GM18519 (cell line): Measurements from ENCODE around the gene EIF6.

ENCODE experiments used
- ATAC-seq: cut with Tn5 transposase; IDR thresholded peaks from one replicate; pipeline ENCODE4 v1.9.1; 2021; ENCODE audit warnings: mild to moderate bottlenecking, moderate library complexity; ENCODE audit not compliant: unreplicated experiment, low FRiP score

EIF6 gene

DNA sequence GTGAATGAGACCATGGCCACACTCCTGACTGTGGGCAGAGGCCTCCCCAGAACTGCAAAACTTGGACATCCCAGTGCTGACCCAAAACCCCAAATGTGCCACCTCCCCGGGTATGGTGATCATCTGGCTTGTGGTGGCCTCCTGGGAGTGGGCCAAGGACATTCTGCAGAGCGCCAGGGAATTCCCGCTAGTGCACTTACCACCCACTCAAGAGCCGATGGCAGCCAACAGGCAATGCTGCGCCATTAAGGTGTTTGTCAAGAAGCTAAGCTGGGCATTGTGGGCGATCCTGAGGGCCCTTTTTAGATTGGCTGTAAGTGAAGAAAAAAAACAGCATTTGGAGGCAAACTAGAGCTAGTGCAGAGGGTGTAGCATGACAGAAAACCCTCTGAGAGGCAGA, 48.7 kb downstream of the EIF6 start:
- no peak for ATAC-seq

DNA sequence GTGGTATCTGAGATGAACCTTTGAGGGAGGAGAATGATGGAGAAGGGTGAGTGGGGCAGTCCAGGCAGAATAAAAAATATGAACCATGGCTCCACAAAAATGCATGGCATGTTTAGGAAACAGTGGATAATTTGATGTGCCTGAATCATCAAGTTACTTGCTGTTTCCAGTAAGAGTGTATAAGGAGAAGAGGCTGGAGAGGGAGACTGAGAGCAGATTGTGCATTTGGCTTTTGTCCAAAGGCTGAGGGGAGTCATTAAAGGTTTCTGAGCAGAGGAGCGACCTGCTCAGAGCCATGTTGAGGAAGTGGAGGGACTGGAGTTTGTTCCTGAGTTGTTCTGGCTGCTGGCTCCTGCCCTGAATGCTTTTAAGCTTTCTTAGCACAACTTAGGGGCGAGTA, 52.0 kb downstream of the EIF6 start:
- no peak for ATAC-seq
